ENCODE data around the gene TNFAIP8.

Gene TNFAIP8

GRCh38 chr5:119330367-119331183 is 25.2 kb upstream of the TNFAIP8 start:
- DNase-seq, result no peak

GRCh38 chr5:119331566-119332095 is 24.2 kb upstream of the TNFAIP8 start:
- DNase-seq, result no peak

GRCh38 chr5:119332208-119332607 is 23.6 kb upstream of the TNFAIP8 start:
- no peak for DNase-seq

GRCh38 chr5:119332978-119333401 is 22.8 kb upstream of the TNFAIP8 start:
- DNase-seq, result no peak

GRCh38 chr5:119333421-119333851 is 22.4 kb upstream of the TNFAIP8 start:
- no peak for DNase-seq

- DNase-seq, result no peak
Observed at GRCh38 chr5:119335261-119335677, 20.6 kb upstream of the TNFAIP8 start.

- no peak for DNase-seq
Observed at GRCh38 chr5:119336262-119336661, 19.6 kb upstream of the TNFAIP8 start.

GRCh38 chr5:119336845-119337580 is 18.8 kb upstream of the TNFAIP8 start:
- DNase-seq, result no peak

- no peak for DNase-seq
Observed at GRCh38 chr5:119338326-119338946, 17.4 kb upstream of the TNFAIP8 start.

- no peak for DNase-seq
Observed at GRCh38 chr5:119339344-119339743, 16.5 kb upstream of the TNFAIP8 start.

- DNase-seq, result no peak
Observed at GRCh38 chr5:119339965-119340364, 15.9 kb upstream of the TNFAIP8 start.

GRCh38 chr5:119340597-119341218 is 15.1 kb upstream of the TNFAIP8 start:
- DNase-seq, result no peak

GRCh38 chr5:119341452-119342349 is 14.1 kb upstream of the TNFAIP8 start:
- no peak for DNase-seq

- DNase-seq, result no peak
Observed at GRCh38 chr5:119342406-119342805, 13.4 kb upstream of the TNFAIP8 start.

- no peak for DNase-seq
Observed at GRCh38 chr5:119343052-119343451, 12.8 kb upstream of the TNFAIP8 start.

- DNase-seq, result no peak
Observed at GRCh38 chr5:119343766-119344165, 12.1 kb upstream of the TNFAIP8 start.

- no peak for DNase-seq
Observed at GRCh38 chr5:119344231-119344630, 11.6 kb upstream of the TNFAIP8 start.

GRCh38 chr5:119345861-119346260 is 10.0 kb upstream of the TNFAIP8 start:
- no peak for DNase-seq

- no peak for DNase-seq
Observed at GRCh38 chr5:119346394-119346793, 9.4 kb upstream of the TNFAIP8 start.

GRCh38 chr5:119347574-119347973 is 8.2 kb upstream of the TNFAIP8 start:
- DNase-seq, result no peak

- no peak for DNase-seq
Observed at GRCh38 chr5:119347991-119348390, 7.8 kb upstream of the TNFAIP8 start.

GRCh38 chr5:119353213-119353612 is 2.6 kb upstream of the TNFAIP8 start:
- no peak for DNase-seq

All from NCI-H510A (cell line).